ENCODE measurements around the gene NT5C3B.

The NT5C3B gene

GRCh38 chr17:41825175-41825845, 10.7 kb downstream of the NT5C3B start:
- Histone ChIP-seq H2AFZ (ENCODE audit: low read depth, low read length, severe bottlenecking) (no peak overlapping the region), H3K4me3 (ENCODE audit: insufficient read depth, low read length, poor library complexity, severe bottlenecking) (no peak overlapping the region), H3K36me3 (ENCODE audit: low read length) (0 out of 2 replicates have a peak, but pooled peaks cover 2% of the 10 kb centered on the region), H3K79me2 (ENCODE audit: insufficient read depth, low read length) (no peaks in the 10 kb centered on the region), H3K4me2 (ENCODE audit: low read depth, low read length, poor library complexity, severe bottlenecking) (no peak overlapping the region), H3K27ac (ENCODE audit: low read depth, low read length) (no peak overlapping the region), H3F3A (ENCODE audit: insufficient read depth) (no peaks in the 10 kb centered on the region), H3K9me3 (ENCODE audit: insufficient read depth, low read length) (no peaks in the 10 kb centered on the region), H3K9ac (ENCODE audit: low read length) (no peak overlapping the region), H3K27me3 (ENCODE audit: low read length) (no peaks in the 10 kb centered on the region), H3K9me2 (replicated peaks; ENCODE audit: insufficient read depth, low read length) (no peaks in the 10 kb centered on the region), H4K20me1 (ENCODE audit: low read depth, low read length) (no peaks in the 10 kb centered on the region)
- TF ChIP-seq CTCF (IDR thresholded peaks at IDR 0.05; ENCODE audit: insufficient read depth, low read length, poor library complexity, severe bottlenecking) (no peak), EZH2phosphoT487 (conservative IDR thresholded peaks at IDR 0.05; ENCODE audit: low read length) (no peak)

GRCh38 chr17:41824086-41824485, 11.9 kb downstream of the NT5C3B start:
- Histone ChIP-seq H3K9me3 (ENCODE audit: insufficient read depth, low read length) (no peaks in the 10 kb centered on the region), H3K27me3 (ENCODE audit: low read length) (no peaks in the 10 kb centered on the region), H3K9me2 (replicated peaks; ENCODE audit: insufficient read depth, low read length) (no peaks in the 10 kb centered on the region), H3K36me3 (ENCODE audit: low read length) (0 out of 2 replicates have a peak, but pooled peaks cover 2% of the 10 kb centered on the region), H3K4me3 (ENCODE audit: insufficient read depth, low read length, poor library complexity, severe bottlenecking) (no peak overlapping the region), H3F3A (ENCODE audit: insufficient read depth) (no peaks in the 10 kb centered on the region), H2AFZ (ENCODE audit: low read depth, low read length, severe bottlenecking) (no peak overlapping the region), H3K9ac (ENCODE audit: low read length) (no peak overlapping the region), H3K4me2 (ENCODE audit: low read depth, low read length, poor library complexity, severe bottlenecking) (no peak overlapping the region), H3K79me2 (ENCODE audit: insufficient read depth, low read length) (no peaks in the 10 kb centered on the region), H4K20me1 (ENCODE audit: low read depth, low read length) (no peaks in the 10 kb centered on the region), H3K27ac (ENCODE audit: low read depth, low read length) (no peak overlapping the region)
- TF ChIP-seq CTCF (IDR thresholded peaks at IDR 0.05; ENCODE audit: insufficient read depth, low read length, poor library complexity, severe bottlenecking), result no peak
- TF ChIP-seq EZH2phosphoT487 (conservative IDR thresholded peaks at IDR 0.05; ENCODE audit: low read length), result no peak

DNA sequence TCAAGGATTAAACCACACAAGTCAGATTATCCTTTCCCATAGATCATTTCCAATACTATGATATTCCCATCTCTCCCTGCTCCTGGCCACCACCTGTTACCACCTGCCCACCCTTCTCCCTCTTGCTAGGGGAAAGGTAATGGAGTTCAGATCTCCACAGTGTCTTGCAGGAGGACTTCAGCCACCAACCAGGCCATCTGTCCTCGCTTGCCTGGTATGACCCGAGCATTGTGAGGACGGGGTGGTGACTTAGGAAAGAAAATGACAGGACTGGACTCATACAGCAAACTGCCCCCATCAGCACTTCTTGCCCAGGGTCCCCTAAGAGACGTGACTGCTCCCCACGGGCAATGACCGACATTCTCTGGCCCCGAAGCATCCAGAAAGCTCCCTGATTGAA, 12.5 kb downstream of the NT5C3B start:
- Histone ChIP-seq H3K36me3 (ENCODE audit: low read length) (0 out of 2 replicates have a peak, but pooled peaks cover 2% of the 10 kb centered on the region), H3K9me3 (ENCODE audit: insufficient read depth, low read length) (no peaks in the 10 kb centered on the region), H3K4me3 (ENCODE audit: insufficient read depth, low read length, poor library complexity, severe bottlenecking) (no peak overlapping the region), H3K9me2 (replicated peaks; ENCODE audit: insufficient read depth, low read length) (no peaks in the 10 kb centered on the region), H3F3A (ENCODE audit: insufficient read depth) (no peaks in the 10 kb centered on the region), H2AFZ (ENCODE audit: low read depth, low read length, severe bottlenecking) (no peak overlapping the region), H3K9ac (ENCODE audit: low read length) (no peak overlapping the region), H3K27me3 (ENCODE audit: low read length) (no peaks in the 10 kb centered on the region), H4K20me1 (ENCODE audit: low read depth, low read length) (no peaks in the 10 kb centered on the region), H3K79me2 (ENCODE audit: insufficient read depth, low read length) (no peaks in the 10 kb centered on the region), H3K4me2 (ENCODE audit: low read depth, low read length, poor library complexity, severe bottlenecking) (no peak overlapping the region), H3K27ac (ENCODE audit: low read depth, low read length) (no peak overlapping the region)
- TF ChIP-seq EZH2phosphoT487 (conservative IDR thresholded peaks at IDR 0.05; ENCODE audit: low read length) (no peak), CTCF (IDR thresholded peaks at IDR 0.05; ENCODE audit: insufficient read depth, low read length, poor library complexity, severe bottlenecking) (no peak)
